ENCODE results near the gene ACVR1. TPM values are rescaled to one million over a fixed set of nuclear protein-coding genes. Genes with fewer than 3 reads are reported as not detected.

The ACVR1 gene
- total RNA-seq, 1 experiment from 2014 or later = 26.4 TPM

DNA sequence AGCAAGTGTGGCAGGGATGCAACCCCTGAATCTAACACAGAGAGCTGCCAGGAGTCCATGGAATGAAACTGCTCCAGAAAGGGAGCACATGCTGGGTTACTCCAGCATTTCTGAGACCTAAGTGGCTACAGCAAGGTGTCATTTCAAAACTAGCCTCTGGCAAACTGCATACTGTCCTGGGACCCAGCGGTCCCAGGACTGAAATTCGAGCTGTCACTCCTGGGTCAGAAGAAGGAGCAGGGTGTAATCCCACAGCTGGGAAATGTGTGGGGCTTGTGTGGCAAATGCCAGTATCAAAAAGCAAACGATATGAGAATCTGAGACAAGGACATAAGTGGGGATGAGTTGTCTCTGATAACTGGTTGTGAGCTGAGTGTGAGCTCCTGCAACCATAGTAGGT, 177.1 kb downstream of the ACVR1 start:
- Mint-ChIP-seq H3K9me3 (ENCODE audit: unreplicated experiment) (no peaks in the 10 kb centered on the region), H3K4me1 (ENCODE audit: insufficient read depth, unreplicated experiment) (peaks cover 6% of the 10 kb centered on the region), H3K27ac (ENCODE audit: low read depth, unreplicated experiment) (no peak overlapping the region), H3K4me3 (ENCODE audit: unreplicated experiment) (no peak overlapping the region), H3K27me3 (ENCODE audit: insufficient read depth, unreplicated experiment) (no peaks in the 10 kb centered on the region), H3K36me3 (ENCODE audit: insufficient read depth, unreplicated experiment) (no peaks in the 10 kb centered on the region)
- CTCF ChIA-PET = interaction anchor here (0.6 to 1.2 kb wide), 3 partner anchors 66 to 101 kb away, joined by 3 to 4 read pairs (median 3); no protein-coding TSS in a partner anchor
- TF ChIP-seq, protein P1, sequence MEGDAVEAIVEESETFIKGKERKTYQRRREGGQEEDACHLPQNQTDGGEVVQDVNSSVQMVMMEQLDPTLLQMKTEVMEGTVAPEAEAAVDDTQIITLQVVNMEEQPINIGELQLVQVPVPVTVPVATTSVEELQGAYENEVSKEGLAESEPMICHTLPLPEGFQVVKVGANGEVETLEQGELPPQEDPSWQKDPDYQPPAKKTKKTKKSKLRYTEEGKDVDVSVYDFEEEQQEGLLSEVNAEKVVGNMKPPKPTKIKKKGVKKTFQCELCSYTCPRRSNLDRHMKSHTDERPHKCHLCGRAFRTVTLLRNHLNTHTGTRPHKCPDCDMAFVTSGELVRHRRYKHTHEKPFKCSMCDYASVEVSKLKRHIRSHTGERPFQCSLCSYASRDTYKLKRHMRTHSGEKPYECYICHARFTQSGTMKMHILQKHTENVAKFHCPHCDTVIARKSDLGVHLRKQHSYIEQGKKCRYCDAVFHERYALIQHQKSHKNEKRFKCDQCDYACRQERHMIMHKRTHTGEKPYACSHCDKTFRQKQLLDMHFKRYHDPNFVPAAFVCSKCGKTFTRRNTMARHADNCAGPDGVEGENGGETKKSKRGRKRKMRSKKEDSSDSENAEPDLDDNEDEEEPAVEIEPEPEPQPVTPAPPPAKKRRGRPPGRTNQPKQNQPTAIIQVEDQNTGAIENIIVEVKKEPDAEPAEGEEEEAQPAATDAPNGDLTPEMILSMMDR (IDR thresholded peaks at IDR 0.05; ENCODE audit: unreplicated experiment) = no peak
- BruUV-seq (replicated peaks) = no TSS peak
- POLR2A ChIA-PET = no interaction called here
- intact Hi-C loops (cut with micrococcal nuclease) = loop anchor here (5.0 kb wide), 1 partner anchor 38 kb away; no protein-coding TSS in a partner anchor
- no peak for DNase-seq (ENCODE audit: unreplicated experiment)

DNA sequence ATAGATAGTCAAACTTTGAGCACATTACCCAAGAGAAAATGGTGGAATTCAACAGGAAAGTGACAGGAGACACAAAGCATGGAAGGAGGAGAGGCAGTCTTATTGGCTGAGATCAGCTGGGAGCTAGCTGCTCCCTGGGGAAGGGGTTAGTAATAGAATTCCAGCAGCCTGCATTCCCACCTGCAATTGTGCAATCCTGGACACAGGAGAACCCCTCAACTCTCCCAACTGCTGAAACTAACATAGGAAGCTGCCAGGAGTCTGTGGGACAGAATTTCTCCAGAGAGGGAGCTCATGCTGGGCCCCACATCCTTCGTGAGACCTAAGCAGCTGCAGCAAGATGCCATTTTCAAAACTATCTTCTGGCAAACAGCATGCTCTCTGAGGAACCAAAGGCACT, 177.7 kb downstream of the ACVR1 start:
- Mint-ChIP-seq H3K9me3 (ENCODE audit: unreplicated experiment) (no peaks in the 10 kb centered on the region), H3K4me3 (ENCODE audit: unreplicated experiment) (no peak overlapping the region), H3K36me3 (ENCODE audit: insufficient read depth, unreplicated experiment) (no peaks in the 10 kb centered on the region), H3K4me1 (ENCODE audit: insufficient read depth, unreplicated experiment) (peaks cover 10% of the 10 kb centered on the region), H3K27me3 (ENCODE audit: insufficient read depth, unreplicated experiment) (no peaks in the 10 kb centered on the region), H3K27ac (ENCODE audit: low read depth, unreplicated experiment) (no peak overlapping the region)
- intact Hi-C loops (cut with micrococcal nuclease) = loop anchor here (5.0 kb wide), 1 partner anchor 39 kb away; no protein-coding TSS in a partner anchor
- TF ChIP-seq, protein P1 (IDR thresholded peaks at IDR 0.05; ENCODE audit: unreplicated experiment) = no peak
- peak; percentile 9 for DNase-seq (ENCODE audit: unreplicated experiment)
- no TSS peak for BruUV-seq (replicated peaks)
- POLR2A ChIA-PET = no interaction called here
- CTCF ChIA-PET = interaction anchor here (0.6 to 1.2 kb wide), 4 partner anchors 25 to 373 kb away, joined by 3 to 4 read pairs (median 4); partner anchors contain the start of gene ERMN

DNA sequence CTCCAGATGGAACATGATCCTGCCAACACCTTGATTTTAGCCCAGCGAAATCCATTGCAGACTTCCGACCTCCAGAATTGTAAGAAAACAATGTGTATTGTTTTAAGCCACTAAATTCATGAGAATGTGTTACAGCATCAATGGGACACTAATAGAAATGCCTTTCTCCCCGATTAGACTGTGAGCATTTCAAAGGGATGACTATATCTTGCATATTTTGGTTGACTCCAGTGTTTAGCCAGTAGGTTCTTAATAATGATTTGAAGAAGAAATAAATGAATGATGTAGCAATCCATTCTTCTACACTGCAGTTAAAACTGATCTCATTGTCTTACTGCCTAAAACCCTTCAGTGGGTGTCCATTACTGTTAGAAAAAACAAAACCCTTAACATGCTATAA, 180.1 kb downstream of the ACVR1 start:
- no peak for DNase-seq (ENCODE audit: unreplicated experiment)
- Mint-ChIP-seq H3K9me3 (ENCODE audit: unreplicated experiment) (no peaks in the 10 kb centered on the region), H3K36me3 (ENCODE audit: insufficient read depth, unreplicated experiment) (no peaks in the 10 kb centered on the region), H3K27ac (ENCODE audit: low read depth, unreplicated experiment) (no peak overlapping the region), H3K4me1 (ENCODE audit: insufficient read depth, unreplicated experiment) (peaks cover 23% of the 10 kb centered on the region), H3K27me3 (ENCODE audit: insufficient read depth, unreplicated experiment) (no peaks in the 10 kb centered on the region), H3K4me3 (ENCODE audit: unreplicated experiment) (no peak overlapping the region)
- intact Hi-C loops (cut with micrococcal nuclease) = loop anchor here (5.0 kb wide), 1 partner anchor 41 kb away; no protein-coding TSS in a partner anchor
- TF ChIP-seq, protein P1 (IDR thresholded peaks at IDR 0.05; ENCODE audit: unreplicated experiment) = no peak
- no TSS peak for BruUV-seq (replicated peaks)
- ChIA-PET POLR2A (interaction anchor here (1.3 kb wide), 1 partner anchor 180 kb away, joined by 4 read pairs; the partner anchor contains the start of gene ACVR1), CTCF (no interaction called here)

DNA sequence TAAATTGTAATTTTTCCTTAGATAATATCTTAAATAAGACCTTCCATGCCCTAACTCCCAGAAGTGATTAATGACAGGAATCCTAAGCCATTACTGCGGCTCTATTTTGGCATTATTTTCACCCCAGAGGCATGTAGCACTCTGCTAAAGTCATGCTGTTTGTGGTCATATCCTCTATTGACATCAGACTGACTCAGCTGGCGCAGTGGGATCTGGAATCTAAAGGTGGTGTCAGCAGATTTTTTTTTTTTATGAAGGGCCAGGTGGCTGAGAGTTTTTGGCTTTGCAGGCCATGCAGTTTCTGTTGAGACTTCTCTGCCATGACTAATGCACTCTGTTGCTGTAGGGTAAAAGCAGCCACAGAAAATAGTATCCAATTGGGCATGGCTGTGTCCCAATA, 183.4 kb downstream of the ACVR1 start:
- DNase-seq (ENCODE audit: unreplicated experiment) = peak; percentile 91
- Mint-ChIP-seq H3K27me3 (ENCODE audit: insufficient read depth, unreplicated experiment) (no peaks in the 10 kb centered on the region), H3K4me1 (ENCODE audit: insufficient read depth, unreplicated experiment) (peaks cover 23% of the 10 kb centered on the region), H3K9me3 (ENCODE audit: unreplicated experiment) (no peaks in the 10 kb centered on the region), H3K27ac (ENCODE audit: low read depth, unreplicated experiment) (peak overlapping the region; percentile 85), H3K36me3 (ENCODE audit: insufficient read depth, unreplicated experiment) (no peaks in the 10 kb centered on the region), H3K4me3 (ENCODE audit: unreplicated experiment) (no peak overlapping the region)
- POLR2A ChIA-PET = interaction anchor here (0.6 to 1.0 kb wide), 6 partner anchors 22 to 299 kb away, joined by 3 to 5 read pairs (median 4); no protein-coding TSS in a partner anchor
- TF ChIP-seq, protein P1 (IDR thresholded peaks at IDR 0.05; ENCODE audit: unreplicated experiment) = no peak
- CTCF ChIA-PET = no interaction called here
- intact Hi-C loops (cut with micrococcal nuclease) = no loop called here
- BruUV-seq (replicated peaks) = no TSS peak

Data from MCF 10A (cell line).